NCI-H510A treated with DMSO at 0.1 percent for 48 hours (cell line): ENCODE data around the gene EOMES.
A peak's percentile ranks its signal among the peaks of the same experiment; 100 is the strongest.
"Not testable (repeated sequence)": the region's sequence is repeated elsewhere in the genome, so short reads cannot be mapped to it uniquely, and the experiment has no call there.

Experiments
- DNase-seq: peaks from one replicate; lab custom pipeline; 2025; lab: John Stamatoyannopoulos, UW

The EOMES gene

GRCh38 chr3:27721717-27722564 is at the start of gene EOMES:
Gene EOMES, minus strand, starts transcription at chr3:27722323. Its CDS starts 29 bp downstream, at chr3:27722294.
- peak; percentile 32 for DNase-seq

GRCh38 chr3:27770384-27770783 is 48.3 kb upstream of the EOMES start:
- not testable (repeated sequence) for DNase-seq

GRCh38 chr3:27767000-27767399 is 44.9 kb upstream of the EOMES start:
- no peak for DNase-seq

- no peak for DNase-seq
Measured at GRCh38 chr3:27758083-27758482, 36.0 kb upstream of the EOMES start.

- DNase-seq, result no peak
Measured at GRCh38 chr3:27756877-27757276, 34.8 kb upstream of the EOMES start.

- no peak for DNase-seq
Measured at GRCh38 chr3:27752926-27753325, 30.8 kb upstream of the EOMES start.

- no peak for DNase-seq
Measured at GRCh38 chr3:27749643-27750042, 27.5 kb upstream of the EOMES start.

- no peak for DNase-seq
Measured at GRCh38 chr3:27746838-27747237, 24.7 kb upstream of the EOMES start.

- no peak for DNase-seq
Measured at GRCh38 chr3:27740854-27741253, 18.7 kb upstream of the EOMES start.

- no peak for DNase-seq
Measured at GRCh38 chr3:27737091-27737490, 15.0 kb upstream of the EOMES start.

- no peak for DNase-seq
Measured at GRCh38 chr3:27730774-27731659, 8.9 kb upstream of the EOMES start.

- no peak for DNase-seq
Measured at GRCh38 chr3:27729748-27730611, 7.9 kb upstream of the EOMES start.

GRCh38 chr3:27729325-27729724 is 7.2 kb upstream of the EOMES start:
- no peak for DNase-seq

- peak; percentile 30 for DNase-seq
Measured at GRCh38 chr3:27728195-27729087, 6.3 kb upstream of the EOMES start.

GRCh38 chr3:27726240-27726639 is 4.1 kb upstream of the EOMES start:
- no peak for DNase-seq

- no peak for DNase-seq
Measured at GRCh38 chr3:27724459-27725197, 2.5 kb upstream of the EOMES start.

- DNase-seq, result no peak
Measured at GRCh38 chr3:27723815-27724458, 1.8 kb upstream of the EOMES start.

- no peak for DNase-seq
Measured at GRCh38 chr3:27723456-27723814, 1.3 kb upstream of the EOMES start.

GRCh38 chr3:27723001-27723445 is 900 bp upstream of the EOMES start:
- no peak for DNase-seq
